HCT116 (cell line): Measurements from ENCODE around the gene TBX3.

Source experiments
- EZH2 ChIP-seq: fragments of 200-600 bp; sonication (generic); IDR thresholded peaks from 2 replicates; pipeline ENCODE4 v1.6.1; 2017; ENCODE audit warnings: antibody characterized with exemption, mixed run types
- EZH2phosphoT487 ChIP-seq: fragments of 200-600 bp; IDR thresholded peaks from 2 replicates; pipeline ENCODE4 v1.6.1; 2018; ENCODE audit warnings: antibody characterized with exemption, borderline replicate concordance
- POLR2A ChIP-seq: IDR thresholded peaks from 2 replicates; pipeline ENCODE4 v1.7.0; 2011; ENCODE audit warnings: borderline replicate concordance; ENCODE audit not compliant: insufficient read depth, insufficient read length; ENCODE audit errors: extremely low read depth
- POLR2AphosphoS5 ChIP-seq: IDR thresholded peaks from 2 replicates; pipeline ENCODE4 v1.6.1; 2011; ENCODE audit warnings: mild to moderate bottlenecking, low read depth, low read length, moderate library complexity
- RAD21 ChIP-seq: IDR thresholded peaks from 2 replicates; pipeline ENCODE4 v1.6.1; 2012; ENCODE audit warnings: low read depth, mild to moderate bottlenecking
- TCF7L2 ChIP-seq: IDR thresholded peaks from 2 replicates; pipeline ENCODE4 v1.7.0; 2011; ENCODE audit warnings: borderline replicate concordance, inconsistent platforms; ENCODE audit not compliant: insufficient read depth, insufficient read length; ENCODE audit errors: extremely low read depth
- YY1 ChIP-seq: IDR thresholded peaks from 2 replicates; pipeline ENCODE4 v1.6.1; 2011; ENCODE audit warnings: low read length, low read depth, moderate library complexity, mild to moderate bottlenecking; ENCODE audit not compliant: insufficient replicate concordance; ENCODE audit errors: extremely low read depth
- TF ChIP-seq, protein P1 (sequence below), 3 experiments: fragments of 200-600 bp in 1 of 3; sonication (generic) in 1 of 3; IDR thresholded peaks in 2 of 3; conservative IDR thresholded peaks in 1 of 3; 2 replicates each; pipeline ENCODE4 v1.5.1; 2012 to 2017; ENCODE audit warnings: low read depth in 2 of 3, low read length in 2 of 3, antibody characterized with exemption in 1 of 3, borderline replicate concordance in 1 of 3, control low read depth in 1 of 3, mild to moderate bottlenecking in 1 of 3, mixed read lengths in 1 of 3, mixed run types in 1 of 3, moderate library complexity in 1 of 3; ENCODE audit not compliant: insufficient read depth in 1 of 3
- TF ChIP-seq, protein P2 (sequence below): IDR thresholded peaks from 2 replicates; pipeline ENCODE4 v1.6.1; 2012; ENCODE audit warnings: low read depth

DNA sequence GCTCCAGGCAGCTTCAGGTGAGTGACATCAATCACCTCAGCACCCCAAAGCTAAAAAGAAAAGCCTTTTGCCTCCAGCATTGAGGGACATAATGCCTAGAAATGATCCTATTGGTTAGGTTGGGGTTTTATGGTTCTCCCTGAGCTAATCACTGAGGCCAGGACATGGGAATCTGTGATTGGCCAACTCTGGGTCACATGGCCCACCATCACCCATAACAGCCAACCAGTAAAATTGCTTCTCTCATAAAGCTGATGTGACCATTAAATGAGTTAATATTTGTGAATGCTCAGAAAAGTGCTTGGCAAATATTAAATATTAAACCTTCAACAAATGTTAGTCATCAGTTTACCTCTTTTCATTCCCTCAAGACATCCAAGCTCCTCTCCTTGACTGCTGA is 60.2 kb downstream of the TBX3 start:
- TF ChIP-seq, protein P1, sequence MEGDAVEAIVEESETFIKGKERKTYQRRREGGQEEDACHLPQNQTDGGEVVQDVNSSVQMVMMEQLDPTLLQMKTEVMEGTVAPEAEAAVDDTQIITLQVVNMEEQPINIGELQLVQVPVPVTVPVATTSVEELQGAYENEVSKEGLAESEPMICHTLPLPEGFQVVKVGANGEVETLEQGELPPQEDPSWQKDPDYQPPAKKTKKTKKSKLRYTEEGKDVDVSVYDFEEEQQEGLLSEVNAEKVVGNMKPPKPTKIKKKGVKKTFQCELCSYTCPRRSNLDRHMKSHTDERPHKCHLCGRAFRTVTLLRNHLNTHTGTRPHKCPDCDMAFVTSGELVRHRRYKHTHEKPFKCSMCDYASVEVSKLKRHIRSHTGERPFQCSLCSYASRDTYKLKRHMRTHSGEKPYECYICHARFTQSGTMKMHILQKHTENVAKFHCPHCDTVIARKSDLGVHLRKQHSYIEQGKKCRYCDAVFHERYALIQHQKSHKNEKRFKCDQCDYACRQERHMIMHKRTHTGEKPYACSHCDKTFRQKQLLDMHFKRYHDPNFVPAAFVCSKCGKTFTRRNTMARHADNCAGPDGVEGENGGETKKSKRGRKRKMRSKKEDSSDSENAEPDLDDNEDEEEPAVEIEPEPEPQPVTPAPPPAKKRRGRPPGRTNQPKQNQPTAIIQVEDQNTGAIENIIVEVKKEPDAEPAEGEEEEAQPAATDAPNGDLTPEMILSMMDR (IDR thresholded peaks at IDR 0.05 in 2 of 3, conservative IDR thresholded peaks at IDR 0.05 in 1 of 3; ENCODE audit: borderline replicate concordance in 1 of 3, insufficient read depth in 1 of 3, low read depth in 2 of 3, low read length in 2 of 3) = no peak
- TF ChIP-seq, protein P2, sequence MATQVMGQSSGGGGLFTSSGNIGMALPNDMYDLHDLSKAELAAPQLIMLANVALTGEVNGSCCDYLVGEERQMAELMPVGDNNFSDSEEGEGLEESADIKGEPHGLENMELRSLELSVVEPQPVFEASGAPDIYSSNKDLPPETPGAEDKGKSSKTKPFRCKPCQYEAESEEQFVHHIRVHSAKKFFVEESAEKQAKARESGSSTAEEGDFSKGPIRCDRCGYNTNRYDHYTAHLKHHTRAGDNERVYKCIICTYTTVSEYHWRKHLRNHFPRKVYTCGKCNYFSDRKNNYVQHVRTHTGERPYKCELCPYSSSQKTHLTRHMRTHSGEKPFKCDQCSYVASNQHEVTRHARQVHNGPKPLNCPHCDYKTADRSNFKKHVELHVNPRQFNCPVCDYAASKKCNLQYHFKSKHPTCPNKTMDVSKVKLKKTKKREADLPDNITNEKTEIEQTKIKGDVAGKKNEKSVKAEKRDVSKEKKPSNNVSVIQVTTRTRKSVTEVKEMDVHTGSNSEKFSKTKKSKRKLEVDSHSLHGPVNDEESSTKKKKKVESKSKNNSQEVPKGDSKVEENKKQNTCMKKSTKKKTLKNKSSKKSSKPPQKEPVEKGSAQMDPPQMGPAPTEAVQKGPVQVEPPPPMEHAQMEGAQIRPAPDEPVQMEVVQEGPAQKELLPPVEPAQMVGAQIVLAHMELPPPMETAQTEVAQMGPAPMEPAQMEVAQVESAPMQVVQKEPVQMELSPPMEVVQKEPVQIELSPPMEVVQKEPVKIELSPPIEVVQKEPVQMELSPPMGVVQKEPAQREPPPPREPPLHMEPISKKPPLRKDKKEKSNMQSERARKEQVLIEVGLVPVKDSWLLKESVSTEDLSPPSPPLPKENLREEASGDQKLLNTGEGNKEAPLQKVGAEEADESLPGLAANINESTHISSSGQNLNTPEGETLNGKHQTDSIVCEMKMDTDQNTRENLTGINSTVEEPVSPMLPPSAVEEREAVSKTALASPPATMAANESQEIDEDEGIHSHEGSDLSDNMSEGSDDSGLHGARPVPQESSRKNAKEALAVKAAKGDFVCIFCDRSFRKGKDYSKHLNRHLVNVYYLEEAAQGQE = no peak
- TF ChIP-seq RAD21 (no peak), EZH2phosphoT487 (no peak), EZH2 (no peak), TCF7L2 (no peak), POLR2A (no peak), YY1 (no peak), POLR2AphosphoS5 (no peak)
